Measurements from ENCODE around the gene PRMT2.
A peak's percentile ranks its signal among the peaks of the same experiment; 100 is the strongest.

PRMT2 gene

GRCh38 chr21:46639489-46640386 is 4.3 kb downstream of the PRMT2 start:
- H2AFZ ChIP-seq (ENCODE audit: low read depth, low read length, severe bottlenecking): no peak overlapping the region
- H3K9me3 ChIP-seq (ENCODE audit: insufficient read depth, low read length): no peaks in the 10 kb centered on the region
- no peak overlapping the region for H3K4me3 ChIP-seq (ENCODE audit: insufficient read depth, low read length, poor library complexity, severe bottlenecking)
- H3K79me2 ChIP-seq (ENCODE audit: insufficient read depth, low read length): peaks cover 4% of the 10 kb centered on the region; the same call in 1 of the 2 replicates
- H3K4me2 ChIP-seq (ENCODE audit: low read depth, low read length, poor library complexity, severe bottlenecking): peak overlapping the region; percentile 3
- H3K27me3 ChIP-seq (ENCODE audit: low read length): no peaks in the 10 kb centered on the region
- peaks cover 18% of the 10 kb centered on the region for H3F3A ChIP-seq (ENCODE audit: insufficient read depth)
- TF ChIP-seq EZH2phosphoT487 (conservative IDR thresholded peaks at IDR 0.05; ENCODE audit: low read length): no peak
- no peak for TF ChIP-seq CTCF (IDR thresholded peaks at IDR 0.05; ENCODE audit: insufficient read depth, low read length, poor library complexity, severe bottlenecking)
- H3K9ac ChIP-seq (ENCODE audit: low read length): no peak overlapping the region
- H3K36me3 ChIP-seq (ENCODE audit: low read length): peaks cover 6% of the 10 kb centered on the region; the same call in 1 of the 2 replicates
- H3K27ac ChIP-seq (ENCODE audit: low read depth, low read length): no peak overlapping the region
- no peaks in the 10 kb centered on the region for H3K9me2 ChIP-seq (replicated peaks; ENCODE audit: insufficient read depth, low read length)
- H4K20me1 ChIP-seq (ENCODE audit: low read depth, low read length): 0 out of 2 replicates have a peak, but pooled peaks cover 2% of the 10 kb centered on the region

- H3K4me3 ChIP-seq (ENCODE audit: insufficient read depth, low read length, poor library complexity, severe bottlenecking): no peak overlapping the region
- H3K79me2 ChIP-seq (ENCODE audit: insufficient read depth, low read length): peaks cover 4% of the 10 kb centered on the region; the same call in 1 of the 2 replicates
- no peaks in the 10 kb centered on the region for H3K9me2 ChIP-seq (replicated peaks; ENCODE audit: insufficient read depth, low read length)
- no peak overlapping the region for H3K27ac ChIP-seq (ENCODE audit: low read depth, low read length)
- TF ChIP-seq CTCF (IDR thresholded peaks at IDR 0.05; ENCODE audit: insufficient read depth, low read length, poor library complexity, severe bottlenecking) (no peak), EZH2phosphoT487 (conservative IDR thresholded peaks at IDR 0.05; ENCODE audit: low read length) (no peak)
- H4K20me1 ChIP-seq (ENCODE audit: low read depth, low read length): 0 out of 2 replicates have a peak, but pooled peaks cover 2% of the 10 kb centered on the region
- H3K27me3 ChIP-seq (ENCODE audit: low read length): no peaks in the 10 kb centered on the region
- no peak overlapping the region for H3K4me2 ChIP-seq (ENCODE audit: low read depth, low read length, poor library complexity, severe bottlenecking)
- H3K9ac ChIP-seq (ENCODE audit: low read length): no peak overlapping the region
- no peak overlapping the region for H2AFZ ChIP-seq (ENCODE audit: low read depth, low read length, severe bottlenecking)
- no peaks in the 10 kb centered on the region for H3K9me3 ChIP-seq (ENCODE audit: insufficient read depth, low read length)
- H3F3A ChIP-seq (ENCODE audit: insufficient read depth): peaks cover 12% of the 10 kb centered on the region
- H3K36me3 ChIP-seq (ENCODE audit: low read length): peaks cover 6% of the 10 kb centered on the region; the same call in 1 of the 2 replicates
These were observed 6.2 kb downstream of the PRMT2 start for GRCh38 chr21:46641656-46642055.

- Histone ChIP-seq H3K36me3 (ENCODE audit: low read length) (peaks cover 5% of the 10 kb centered on the region; the same call in 1 of the 2 replicates), H4K20me1 (ENCODE audit: low read depth, low read length) (0 out of 2 replicates have a peak, but pooled peaks cover 2% of the 10 kb centered on the region), H3K4me3 (ENCODE audit: insufficient read depth, low read length, poor library complexity, severe bottlenecking) (no peak overlapping the region), H3K9me2 (replicated peaks; ENCODE audit: insufficient read depth, low read length) (no peaks in the 10 kb centered on the region), H3K4me2 (ENCODE audit: low read depth, low read length, poor library complexity, severe bottlenecking) (no peak overlapping the region), H3F3A (ENCODE audit: insufficient read depth) (peaks cover 6% of the 10 kb centered on the region; the same call in 1 of the 2 replicates), H3K79me2 (ENCODE audit: insufficient read depth, low read length) (peaks cover under 1% of the 10 kb centered on the region; the same call in 1 of the 2 replicates), H3K27me3 (ENCODE audit: low read length) (no peaks in the 10 kb centered on the region), H3K9me3 (ENCODE audit: insufficient read depth, low read length) (no peaks in the 10 kb centered on the region), H3K27ac (ENCODE audit: low read depth, low read length) (no peak overlapping the region), H2AFZ (ENCODE audit: low read depth, low read length, severe bottlenecking) (no peak overlapping the region), H3K9ac (ENCODE audit: low read length) (no peak overlapping the region)
- TF ChIP-seq CTCF (IDR thresholded peaks at IDR 0.05; ENCODE audit: insufficient read depth, low read length, poor library complexity, severe bottlenecking) (no peak), EZH2phosphoT487 (conservative IDR thresholded peaks at IDR 0.05; ENCODE audit: low read length) (no peak)
These were observed 8.1 kb downstream of the PRMT2 start for GRCh38 chr21:46643379-46644177.

Data from SU-DHL-6 (cell line).